HepG2 (cell line): ENCODE measurements around the gene TRIM66. TPM values are rescaled to one million over a fixed set of nuclear protein-coding genes. Genes with fewer than 3 reads are reported as not detected.

Experiments
- CBFB ChIP-seq: sonication (generic); formaldehyde crosslinking; IDR thresholded peaks from 2 replicates; pipeline ENCODE4 v1.4.0; 2020; ENCODE audit warnings: missing genetic modification reagents
- DR1 ChIP-seq: sonication (generic); formaldehyde crosslinking; IDR thresholded peaks from 2 replicates; pipeline ENCODE4 v1.8.0; 2021; ENCODE audit warnings: mild to moderate bottlenecking, missing genetic modification reagents, inconsistent platforms
- ELF3 ChIP-seq: IDR thresholded peaks from 2 replicates; pipeline ENCODE4 v1.6.1; 2016; ENCODE audit warnings: missing genetic modification reagents, missing compliant biosample characterization
- GLI4 ChIP-seq: sonication (generic); formaldehyde crosslinking; IDR thresholded peaks from 2 replicates; pipeline ENCODE4 v1.5.1; 2020; ENCODE audit warnings: missing genetic modification reagents, mild to moderate bottlenecking, moderate library complexity, borderline replicate concordance
- HCFC1 ChIP-seq: fragments of 150-350 bp; IDR thresholded peaks from 2 replicates; pipeline ENCODE4 v1.6.1; 2014; ENCODE audit warnings: low read depth, low read length
- HDAC2 ChIP-seq: sonication (generic); formaldehyde crosslinking; IDR thresholded peaks from 2 replicates; pipeline ENCODE4 v1.4.0; 2020; ENCODE audit warnings: missing genetic modification reagents
- KAT2B ChIP-seq: fragments of 150-350 bp; IDR thresholded peaks from 2 replicates; pipeline ENCODE4 v1.6.1; 2014; ENCODE audit warnings: low read depth, low read length, borderline replicate concordance
- KAT7 ChIP-seq: IDR thresholded peaks from 2 replicates; pipeline ENCODE4 v1.6.1; 2018; ENCODE audit warnings: borderline replicate concordance, missing compliant biosample characterization
- KLF9 ChIP-seq: IDR thresholded peaks from 2 replicates; pipeline ENCODE4 v1.6.1; 2016; ENCODE audit warnings: low read depth
- MAF1 ChIP-seq: sonication (generic); formaldehyde crosslinking; IDR thresholded peaks from 2 replicates; pipeline ENCODE4 v1.5.0; 2020; ENCODE audit warnings: missing genetic modification reagents, borderline replicate concordance
- MAFF ChIP-seq: IDR thresholded peaks from 2 replicates; pipeline ENCODE4 v1.6.1; 2011; ENCODE audit warnings: low read depth, low read length, improper control_type of control experiment
- NFKBIZ ChIP-seq: IDR thresholded peaks from 2 replicates; pipeline ENCODE4 v1.6.1; 2018; ENCODE audit warnings: missing genetic modification reagents, missing compliant biosample characterization
- PHF8 ChIP-seq: sonication (generic); formaldehyde crosslinking; IDR thresholded peaks from 2 replicates; pipeline ENCODE4 v1.5.0; 2020; ENCODE audit warnings: missing genetic modification reagents
- POLR2AphosphoS2 ChIP-seq: IDR thresholded peaks from 2 replicates; pipeline ENCODE4 v1.6.1; 2011; ENCODE audit warnings: low read depth, low read length, improper control_type of control experiment
- PTBP1 ChIP-seq: fragments of 200-400 bp; formaldehyde crosslinking; IDR thresholded peaks from 2 replicates; pipeline ENCODE4 v1.6.1; 2018; ENCODE audit warnings: low read length, low read depth; ENCODE audit not compliant: poor library complexity, severe bottlenecking
- RBFOX2 ChIP-seq: fragments of 200-400 bp; formaldehyde crosslinking; IDR thresholded peaks from 2 replicates; pipeline ENCODE4 v1.6.1; 2017; ENCODE audit warnings: low read depth, mild to moderate bottlenecking, low read length
- RXRB ChIP-seq: IDR thresholded peaks from 2 replicates; pipeline ENCODE4 v1.6.1; 2016; ENCODE audit warnings: borderline replicate concordance, missing genetic modification reagents, missing compliant biosample characterization
- SALL1 ChIP-seq: sonication (generic); formaldehyde crosslinking; IDR thresholded peaks from 2 replicates; pipeline ENCODE4 v1.8.0; 2022; ENCODE audit warnings: mild to moderate bottlenecking, missing genetic modification reagents
- SMAD9 ChIP-seq: sonication (generic); formaldehyde crosslinking; IDR thresholded peaks from 2 replicates; pipeline ENCODE4 v1.5.1; 2020; ENCODE audit warnings: mild to moderate bottlenecking, missing genetic modification reagents
- SPEN ChIP-seq: sonication (generic); formaldehyde crosslinking; IDR thresholded peaks from 2 replicates; pipeline ENCODE4 v1.5.1; 2020; ENCODE audit warnings: low read depth, mild to moderate bottlenecking, missing genetic modification reagents
- SYNCRIP ChIP-seq: fragments of 200-400 bp; formaldehyde crosslinking; IDR thresholded peaks from 2 replicates; pipeline ENCODE4 v1.6.1; 2018; ENCODE audit warnings: mild to moderate bottlenecking, low read depth, low read length; ENCODE audit not compliant: insufficient read depth
- TCF7 ChIP-seq: sonication (generic); IDR thresholded peaks from 2 replicates; pipeline ENCODE4 v1.6.1; 2016; ENCODE audit warnings: antibody characterized with exemption, low read depth
- WIZ ChIP-seq: sonication (generic); formaldehyde crosslinking; IDR thresholded peaks from 2 replicates; pipeline ENCODE4 v1.5.1; 2020; ENCODE audit warnings: mild to moderate bottlenecking, missing genetic modification reagents
- ZFX ChIP-seq: sonication (generic); formaldehyde crosslinking; IDR thresholded peaks from 2 replicates; pipeline ENCODE4 v1.4.0; 2020; ENCODE audit warnings: mild to moderate bottlenecking, low read depth, missing genetic modification reagents, moderate library complexity
- ZNF121 ChIP-seq: sonication (generic); formaldehyde crosslinking; IDR thresholded peaks from 2 replicates; pipeline ENCODE4 v1.5.0; 2020; ENCODE audit warnings: mild to moderate bottlenecking, missing genetic modification reagents
- ZNF253 ChIP-seq: sonication (generic); formaldehyde crosslinking; IDR thresholded peaks from 2 replicates; pipeline ENCODE4 v1.8.0; 2022; ENCODE audit warnings: mild to moderate bottlenecking, missing genetic modification reagents, borderline replicate concordance
- ZNF382 ChIP-seq: sonication (generic); formaldehyde crosslinking; IDR thresholded peaks from 2 replicates; pipeline ENCODE4 v1.5.0; 2020; ENCODE audit warnings: missing genetic modification reagents, mild to moderate bottlenecking, borderline replicate concordance
- ZNF44 ChIP-seq: sonication (generic); formaldehyde crosslinking; IDR thresholded peaks from 2 replicates; pipeline ENCODE4 v1.5.1; 2020; ENCODE audit warnings: mild to moderate bottlenecking, missing genetic modification reagents
- ZNF629 ChIP-seq: sonication (generic); formaldehyde crosslinking; conservative IDR thresholded peaks from 2 replicates; pipeline ENCODE4 v1.5.0; 2020; ENCODE audit warnings: missing genetic modification reagents
- ZNF816 ChIP-seq: sonication (generic); formaldehyde crosslinking; IDR thresholded peaks from 2 replicates; pipeline ENCODE4 v1.8.0; 2022; ENCODE audit warnings: missing genetic modification reagents, mild to moderate bottlenecking, borderline replicate concordance
- ZNF839 ChIP-seq: sonication (generic); formaldehyde crosslinking; IDR thresholded peaks from 2 replicates; pipeline ENCODE4 v1.4.0; 2020; ENCODE audit warnings: missing genetic modification reagents, mild to moderate bottlenecking, borderline replicate concordance
- ZSCAN25 ChIP-seq: sonication (generic); formaldehyde crosslinking; IDR thresholded peaks from 2 replicates; pipeline ENCODE4 v1.8.0; 2022; ENCODE audit warnings: mild to moderate bottlenecking, missing genetic modification reagents
- ZSCAN9 ChIP-seq: IDR thresholded peaks from 2 replicates; pipeline ENCODE4 v1.6.1; 2016; ENCODE audit warnings: borderline replicate concordance
- polyA plus RNA-seq, 8 experiments: library from polyadenylated mRNA; depleted of rRNA in 3 of 8; stranded (reverse) in 7 of 8; unstranded in 1 of 8; fragments of >200 nt; fragmentation: Illumina TruSeq in 4 of 8; extraction: Trizol in 4 of 8; gene quantifications; 2 replicates each; pipeline versions ENCODE4 v1.2.1 to v1.2.3, GENCODE V29; 2011 to 2016; ENCODE audit warnings: low read depth in 4 of 8, missing spikeins in 1 of 8, mixed read lengths in 1 of 8; ENCODE audit not compliant: insufficient read depth in 1 of 8
- total RNA-seq, 5 experiments: library from RNA; depleted of rRNA; stranded (reverse); fragments of >200 nt; fragmentation: Illumina TruSeq; extraction: Trizol; gene quantifications; 2 replicates each; pipeline ENCODE4 v1.2.3, GENCODE V29; 2016; ENCODE audit warnings: low read depth in 1 of 5
- TF ChIP-seq, protein P1 (sequence below): sonication (generic); formaldehyde crosslinking; IDR thresholded peaks from 2 replicates; pipeline ENCODE4 v1.4.0; 2020; ENCODE audit warnings: missing genetic modification reagents, borderline replicate concordance

TRIM66 gene
- total and polyA plus RNA-seq, 2 of the 13 experiments (the other 11 are each of a cell fraction or from before 2014, with no cell fraction given): 4.9 to 6.1 TPM

DNA sequence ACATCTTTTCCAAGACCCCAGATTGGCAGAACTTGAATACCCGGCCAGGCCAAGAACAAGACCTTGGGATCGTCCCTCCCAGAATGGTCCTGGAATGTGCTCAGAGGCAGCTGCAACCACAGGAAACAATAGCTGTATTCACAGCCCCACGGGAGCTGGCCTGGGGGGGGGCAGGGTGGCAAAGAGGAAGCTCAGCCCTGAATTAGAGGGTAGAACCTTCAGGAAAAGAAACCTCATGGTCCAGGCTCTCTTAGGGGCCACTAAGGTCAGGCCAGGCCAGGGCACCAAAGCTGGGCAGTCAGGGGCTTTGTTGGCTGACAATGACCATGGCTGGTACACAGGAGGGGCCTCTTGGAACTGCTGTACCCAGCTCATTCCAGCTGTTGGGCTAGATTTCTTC, 17.4 kb upstream of the TRIM66 start (continued):
- TF ChIP-seq ZNF121 (CRISPR knock-in tag) (no peak), ZNF253 (CRISPR knock-in tag) (no peak), PTBP1 (no peak), SPEN (CRISPR knock-in tag) (no peak), ZNF44 (CRISPR knock-in tag) (no peak), RBFOX2 (no peak), ZSCAN9 (CRISPR knock-in tag) (peak; percentile 38; the same call in 1 of the 2 replicates), ZNF816 (no peak), MAF1 (no peak), KAT7 (CRISPR knock-in tag) (no peak), KAT2B (no peak), ZNF839 (CRISPR knock-in tag) (no peak), NFKBIZ (CRISPR knock-in tag) (no peak), KLF9 (CRISPR knock-in tag) (no peak), POLR2AphosphoS2 (no peak), WIZ (CRISPR knock-in tag) (no peak), PHF8 (CRISPR knock-in tag) (no peak), SALL1 (CRISPR knock-in tag) (peak; percentile 55; the same call in 1 of the 2 replicates), RXRB (CRISPR knock-in tag) (peak; percentile 70), ELF3 (peak; percentile 79), HDAC2 (CRISPR knock-in tag) (peak; percentile 60; the same call in 1 of the 2 replicates), ZNF629 (CRISPR knock-in tag) (no peak), HCFC1 (no peak), DR1 (no peak), ZNF382 (CRISPR knock-in tag) (no peak), CBFB (CRISPR knock-in tag) (peak; percentile 76; the same call in 1 of the 2 replicates), ZFX (peak; percentile 34; the same call in 1 of the 2 replicates), TCF7 (no peak), SMAD9 (CRISPR knock-in tag) (no peak), ZSCAN25 (CRISPR knock-in tag) (0 out of 2 replicates have a peak, but pooled peaks have one; percentile 22), SYNCRIP (no peak), GLI4 (CRISPR knock-in tag) (0 out of 2 replicates have a peak, but pooled peaks have one; percentile 23), MAFF (no peak)
- TF ChIP-seq, protein P1, sequence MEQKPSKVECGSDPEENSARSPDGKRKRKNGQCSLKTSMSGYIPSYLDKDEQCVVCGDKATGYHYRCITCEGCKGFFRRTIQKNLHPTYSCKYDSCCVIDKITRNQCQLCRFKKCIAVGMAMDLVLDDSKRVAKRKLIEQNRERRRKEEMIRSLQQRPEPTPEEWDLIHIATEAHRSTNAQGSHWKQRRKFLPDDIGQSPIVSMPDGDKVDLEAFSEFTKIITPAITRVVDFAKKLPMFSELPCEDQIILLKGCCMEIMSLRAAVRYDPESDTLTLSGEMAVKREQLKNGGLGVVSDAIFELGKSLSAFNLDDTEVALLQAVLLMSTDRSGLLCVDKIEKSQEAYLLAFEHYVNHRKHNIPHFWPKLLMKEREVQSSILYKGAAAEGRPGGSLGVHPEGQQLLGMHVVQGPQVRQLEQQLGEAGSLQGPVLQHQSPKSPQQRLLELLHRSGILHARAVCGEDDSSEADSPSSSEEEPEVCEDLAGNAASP: peak; percentile 87; the same call in 1 of the 2 replicates
